Progenitor cell of endocrine pancreas (in vitro differentiated cells): ENCODE results near the gene KRT8. TPM values are rescaled to one million over a fixed set of nuclear protein-coding genes. Genes with fewer than 3 reads are reported as not detected.

ENCODE experiments used
- DNase-seq: peaks from one replicate; pipeline ENCODE4 v3.0.0; 2021; ENCODE audit warnings: low spot score; ENCODE audit not compliant: unreplicated experiment
- H3K27ac Mint-ChIP-seq: 2 replicates; pipeline ENCODE4 v1.8.0; 2021; ENCODE audit warnings: mild to moderate bottlenecking, moderate library complexity, mixed read lengths
- H3K27me3 Mint-ChIP-seq: 2 replicates; pipeline ENCODE4 v1.8.0; 2021; ENCODE audit warnings: mixed read lengths
- H3K36me3 Mint-ChIP-seq: 2 replicates; pipeline ENCODE4 v1.8.0; 2022; ENCODE audit warnings: mixed read lengths; ENCODE audit not compliant: insufficient read depth
- H3K4me1 Mint-ChIP-seq: 2 replicates; pipeline ENCODE4 v1.8.0; 2021; ENCODE audit warnings: low read depth, mixed read lengths
- H3K4me3 Mint-ChIP-seq: 2 replicates; pipeline ENCODE4 v1.8.0; 2021; ENCODE audit warnings: low read depth, mild to moderate bottlenecking, moderate library complexity, mixed read lengths
- H3K9me3 Mint-ChIP-seq: 2 replicates; pipeline ENCODE4 v1.8.0; 2021; ENCODE audit warnings: low read depth, mixed read lengths
- CTCF ChIP-seq: fragments of 200-600 bp; sonication (generic); IDR thresholded peaks from one replicate; pipeline ENCODE4 v1.5.0; 2021; ENCODE audit warnings: antibody characterized with exemption, mild to moderate bottlenecking; ENCODE audit not compliant: unreplicated experiment
- total RNA-seq: library from RNA; stranded (reverse); gene quantifications from 2 replicates; pipeline ENCODE4 v1.2.1, GENCODE V29; 2021

Gene KRT8
- total RNA-seq, 1 donor from 2014 or later: 1,180 TPM

GRCh38 chr12:52903855-52904508 is 894 bp downstream of the KRT8 start:
- no peaks in the 10 kb centered on the region for H3K9me3 Mint-ChIP-seq
- H3K27ac Mint-ChIP-seq: peak overlapping the region; percentile 100
- peaks cover 27% of the 10 kb centered on the region for H3K36me3 Mint-ChIP-seq
- H3K4me3 Mint-ChIP-seq: peak overlapping the region; percentile 100
- peaks cover 58% of the 10 kb centered on the region for H3K4me1 Mint-ChIP-seq
- no peak for TF ChIP-seq CTCF
- no peaks in the 10 kb centered on the region for H3K27me3 Mint-ChIP-seq
- DNase-seq: peak; percentile 76

DNA sequence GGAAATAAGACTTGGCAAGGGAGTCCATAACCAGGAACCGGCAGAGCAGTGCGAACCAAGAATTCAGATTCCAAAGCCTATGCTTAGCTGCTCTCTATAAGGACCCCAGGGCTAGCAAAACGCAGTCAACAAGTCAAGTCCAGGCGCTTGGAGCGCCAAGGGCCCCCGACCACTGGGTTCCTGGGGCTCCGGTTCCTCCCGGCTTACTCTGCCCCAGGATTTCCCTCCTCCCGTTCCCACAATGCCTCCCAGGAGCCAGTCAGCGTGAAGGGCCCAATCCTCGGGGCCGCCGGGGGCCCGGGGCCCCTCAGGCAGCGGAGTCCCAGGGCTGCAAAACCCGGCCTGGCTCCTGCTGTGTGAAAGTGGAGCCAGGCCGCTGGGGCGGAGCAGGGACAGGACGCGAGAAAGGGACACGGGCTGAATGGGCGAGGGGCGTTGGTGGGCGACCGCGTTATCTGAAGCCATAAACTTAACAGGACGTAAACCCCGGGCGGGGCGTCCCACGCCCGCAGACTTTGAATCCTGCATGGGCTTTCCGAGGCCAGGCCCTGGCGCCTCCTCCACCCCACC is 1.5 kb downstream of the KRT8 start:
- H3K27ac Mint-ChIP-seq: peak overlapping the region; percentile 89
- no peaks in the 10 kb centered on the region for H3K9me3 Mint-ChIP-seq
- no peak for TF ChIP-seq CTCF
- peak; percentile 83 for DNase-seq
- H3K4me3 Mint-ChIP-seq: peak overlapping the region; percentile 100
- no peaks in the 10 kb centered on the region for H3K27me3 Mint-ChIP-seq
- peaks cover 27% of the 10 kb centered on the region for H3K36me3 Mint-ChIP-seq
- peaks cover 56% of the 10 kb centered on the region for H3K4me1 Mint-ChIP-seq

- no peaks in the 10 kb centered on the region for H3K27me3 Mint-ChIP-seq
- peaks cover 44% of the 10 kb centered on the region for H3K4me1 Mint-ChIP-seq
- H3K27ac Mint-ChIP-seq: peak overlapping the region; percentile 94
- H3K36me3 Mint-ChIP-seq: peaks cover 30% of the 10 kb centered on the region
- no peak for TF ChIP-seq CTCF
- DNase-seq: no peak
- H3K9me3 Mint-ChIP-seq: no peaks in the 10 kb centered on the region
- peak overlapping the region; percentile 100 for H3K4me3 Mint-ChIP-seq
Observed at GRCh38 chr12:52901715-52902541, 2.9 kb downstream of the KRT8 start.

- no peak for TF ChIP-seq CTCF
- Mint-ChIP-seq H3K4me1 (peaks cover 42% of the 10 kb centered on the region), H3K9me3 (no peaks in the 10 kb centered on the region), H3K4me3 (peak overlapping the region; percentile 100), H3K27ac (peak overlapping the region; percentile 94), H3K27me3 (no peaks in the 10 kb centered on the region), H3K36me3 (peaks cover 31% of the 10 kb centered on the region)
- DNase-seq: no peak
Observed at GRCh38 chr12:52900896-52901714, 3.8 kb downstream of the KRT8 start.
